KBM-7 (cell line): ENCODE data around the gene RHOF.

Experiments used
- DNase-seq: peaks from one replicate; pipeline ENCODE4 v3.0.0-alpha.2; 2015
- in situ Hi-C: fragments of 300-500 bp; cut with MboI; formaldehyde crosslinking; loops from 2 replicates; pipeline ENCODE4 v1.14.3; 2020; ENCODE audit warnings: low sequenced_read_pairs, low pct_unique_long_range_greater_than_20kb, mixed read lengths

Gene RHOF

DNA sequence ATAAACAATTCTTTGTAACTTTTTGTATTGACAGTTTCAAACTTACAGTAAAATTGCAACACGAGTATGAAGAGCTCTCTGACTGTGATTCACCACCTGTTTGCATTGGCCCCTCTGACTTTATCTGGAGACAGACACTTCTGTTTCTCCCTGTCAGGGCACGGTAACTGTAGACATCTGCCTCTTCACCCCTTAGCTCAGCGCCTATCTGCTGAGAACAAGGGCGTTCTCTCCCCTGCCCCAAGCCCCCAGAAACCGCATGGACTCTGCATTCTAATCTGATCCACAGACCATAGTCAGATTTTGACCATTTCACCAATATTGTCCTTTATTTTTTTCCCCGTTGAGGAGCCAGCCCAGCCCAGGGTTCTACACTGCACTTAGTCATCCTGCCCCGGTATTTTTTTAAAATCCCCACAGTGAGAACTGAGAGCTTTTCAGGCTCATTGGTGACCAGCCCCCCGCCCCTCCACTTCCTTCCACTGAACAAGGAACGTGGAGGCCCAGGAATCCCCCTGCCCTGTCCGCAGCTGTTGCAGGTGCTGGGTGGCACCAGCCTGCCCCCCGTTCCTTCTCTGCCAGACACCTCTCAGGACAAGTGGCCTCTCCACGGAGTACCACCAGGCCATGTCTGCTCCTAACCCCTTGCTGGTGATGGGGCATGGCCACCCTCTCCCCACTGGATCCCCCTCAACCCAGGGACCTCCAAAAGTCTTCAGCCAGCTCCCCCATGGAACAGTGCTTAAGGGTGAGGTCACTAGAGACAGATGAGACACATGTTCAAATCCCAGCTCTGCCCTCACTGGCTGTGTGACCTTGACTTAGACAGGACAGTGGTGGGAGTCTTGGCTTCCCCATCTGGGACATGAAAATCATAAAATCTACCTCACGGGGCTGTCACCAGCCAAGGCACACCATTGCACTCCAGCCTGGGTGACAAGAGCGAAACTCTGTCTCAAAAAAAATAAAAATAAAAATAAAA lies 11.2 kb downstream of the RHOF start:
- in situ Hi-C loops = no loop called here
- no peak for DNase-seq

DNA sequence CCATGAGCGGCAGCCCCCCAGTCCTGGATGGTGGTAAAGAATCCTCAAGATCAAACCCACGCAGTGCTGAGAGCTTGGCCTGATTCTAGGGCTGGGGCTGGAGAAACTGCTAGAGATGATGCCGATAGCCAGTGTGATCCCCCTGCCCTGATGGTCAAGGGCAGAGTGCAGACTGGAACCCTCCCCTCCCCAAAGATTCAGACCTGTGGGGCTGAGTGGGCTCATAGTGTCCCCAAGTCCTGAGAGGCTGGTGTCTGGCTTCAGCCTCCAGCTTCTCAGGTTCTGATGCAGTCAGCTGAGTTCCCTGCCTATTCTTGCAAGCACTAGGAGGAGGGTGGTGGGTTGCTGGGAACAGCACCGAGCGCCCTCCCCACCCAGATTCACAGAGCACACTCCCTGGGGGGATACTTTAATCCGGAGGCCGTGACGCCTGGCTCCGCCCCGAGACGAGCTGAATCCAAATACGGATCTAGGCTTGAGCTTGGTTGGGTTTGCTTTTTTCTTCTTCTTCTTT lies 11.9 kb downstream of the RHOF start:
- DNase-seq = no peak
- in situ Hi-C loops = no loop called here

DNA sequence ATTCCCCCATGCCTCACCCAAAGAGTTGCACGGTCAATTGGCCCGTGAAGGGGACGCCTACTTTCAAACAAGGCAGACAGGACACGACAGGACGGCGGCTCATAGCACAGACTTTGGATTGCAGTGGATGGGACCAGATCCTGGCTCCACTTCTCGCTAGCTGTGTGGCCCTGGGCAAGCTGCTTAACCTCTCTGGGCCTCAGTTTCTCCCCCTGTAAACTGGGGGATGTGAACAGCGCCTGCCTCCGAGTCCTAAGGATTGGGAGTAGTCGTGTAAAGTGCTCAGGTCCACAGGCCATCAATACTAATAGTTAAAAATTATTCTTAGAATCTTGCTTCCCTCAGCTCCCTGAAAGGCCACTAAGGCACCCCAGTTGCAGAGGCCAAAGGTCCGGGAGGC lies 13.1 kb downstream of the RHOF start:
- DNase-seq = no peak
- in situ Hi-C loops = no loop called here

DNA sequence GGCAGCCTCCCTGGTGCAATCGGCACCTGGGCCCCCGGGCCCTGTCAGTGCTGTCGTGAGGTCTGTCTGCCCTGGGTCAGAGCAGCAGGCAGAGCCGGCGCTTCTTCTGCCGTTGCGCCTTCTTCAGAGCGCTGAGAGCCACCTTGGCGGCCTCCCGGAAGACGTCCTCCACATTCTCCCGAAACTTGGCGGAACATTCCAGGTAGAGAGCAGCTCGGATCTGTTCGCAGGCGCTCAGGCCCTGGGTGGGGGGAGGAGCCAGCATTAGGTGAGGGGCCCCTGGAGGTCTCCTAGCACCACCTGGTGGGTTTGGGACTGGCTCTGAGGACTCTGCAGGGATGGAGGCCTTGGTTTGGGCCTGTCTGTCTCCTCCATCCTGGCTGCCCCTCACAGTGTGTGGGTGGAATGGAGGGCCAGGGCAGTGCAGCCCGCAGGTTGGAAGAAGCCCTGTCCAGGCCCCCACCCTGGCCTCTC lies 14.0 kb downstream of the RHOF start:
- DNase-seq = no peak
- in situ Hi-C loops = no loop called here

DNA sequence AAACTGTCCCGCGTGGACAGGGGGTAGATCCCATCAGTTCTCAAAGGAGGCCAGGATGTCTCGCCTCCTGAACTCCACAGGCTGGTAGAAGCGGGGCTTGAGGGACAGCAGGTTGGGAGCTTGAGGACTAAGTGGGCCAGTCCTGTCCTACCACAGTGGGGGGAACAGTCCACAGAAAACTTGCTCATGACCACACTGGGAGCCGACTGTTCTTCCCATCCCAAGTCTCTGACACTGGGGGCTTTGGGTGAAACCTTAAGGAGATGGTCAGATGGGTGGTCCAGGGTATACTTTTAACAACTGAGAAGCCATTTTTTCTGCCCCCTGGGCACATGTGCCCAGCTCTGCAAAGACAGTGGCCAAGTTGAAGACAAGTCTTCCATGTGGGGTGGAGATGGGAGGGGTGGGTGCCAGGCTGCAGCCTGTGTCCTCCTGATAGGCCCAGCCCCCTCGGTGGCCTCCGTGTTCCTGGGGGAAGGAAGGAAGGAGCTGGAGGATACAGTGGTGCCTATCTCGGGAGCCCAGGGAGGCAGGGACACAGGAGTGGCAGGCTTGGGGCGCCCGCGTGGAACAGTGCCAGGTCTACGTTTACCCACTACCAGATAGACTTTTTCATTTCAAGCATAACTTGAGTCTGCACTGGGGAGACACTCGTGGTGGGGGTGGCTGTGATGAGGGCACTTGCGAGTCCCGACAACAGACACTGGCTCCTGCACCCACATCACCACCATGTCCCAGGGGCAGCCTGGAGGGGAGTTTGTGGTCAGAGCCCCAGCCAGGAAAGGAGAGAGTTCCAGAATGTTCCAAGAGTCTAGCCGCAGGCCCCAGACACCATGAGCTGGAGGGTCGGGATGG lies 14.7 kb downstream of the RHOF start:
- DNase-seq = no peak
- in situ Hi-C loops = no loop called here

DNA sequence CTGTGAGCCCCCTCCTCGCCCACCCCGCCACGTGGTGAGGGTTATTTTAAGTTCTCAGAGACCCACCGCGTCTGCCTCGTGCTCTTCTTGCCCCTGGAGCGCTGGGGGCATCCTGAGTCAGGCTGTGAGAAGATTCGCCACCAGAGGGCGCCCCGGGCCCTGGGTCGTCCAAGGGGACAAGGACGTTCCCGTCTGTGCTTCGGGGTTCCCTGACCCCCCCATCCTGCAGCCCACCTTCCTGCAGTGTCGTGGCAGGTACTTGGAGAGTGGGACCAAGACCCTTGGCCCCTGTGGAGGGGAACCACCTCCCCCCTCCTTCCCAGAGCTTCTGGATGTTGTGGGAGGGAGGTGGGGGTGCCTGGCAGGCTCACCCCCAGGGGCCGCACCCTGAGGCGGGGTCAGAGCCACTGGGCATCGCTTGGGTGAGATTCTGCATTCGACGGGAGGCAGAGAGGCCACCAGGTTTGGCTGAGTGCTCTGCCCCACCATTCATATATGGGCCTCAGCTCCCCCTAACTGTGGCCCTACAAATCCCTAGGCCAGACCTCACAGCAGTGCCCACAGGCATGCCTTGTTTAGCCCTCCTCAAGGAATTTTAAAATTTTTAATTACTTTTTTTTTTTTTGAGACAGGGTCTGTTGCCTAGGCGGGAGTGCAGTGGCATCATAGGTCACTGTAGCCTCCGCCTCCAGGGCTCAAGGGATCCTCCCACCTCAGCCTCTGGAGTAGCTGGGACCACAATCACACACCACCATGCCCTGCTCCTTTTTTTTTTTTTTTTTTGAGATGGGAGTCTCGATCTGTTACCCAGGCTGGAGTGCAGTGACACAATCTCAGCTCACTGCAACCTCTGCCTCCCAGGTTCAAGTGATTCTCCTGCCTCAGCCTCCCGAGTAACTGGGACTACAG lies 17.0 kb downstream of the RHOF start:
- DNase-seq = peak; percentile 68
- in situ Hi-C loops = no loop called here

DNA sequence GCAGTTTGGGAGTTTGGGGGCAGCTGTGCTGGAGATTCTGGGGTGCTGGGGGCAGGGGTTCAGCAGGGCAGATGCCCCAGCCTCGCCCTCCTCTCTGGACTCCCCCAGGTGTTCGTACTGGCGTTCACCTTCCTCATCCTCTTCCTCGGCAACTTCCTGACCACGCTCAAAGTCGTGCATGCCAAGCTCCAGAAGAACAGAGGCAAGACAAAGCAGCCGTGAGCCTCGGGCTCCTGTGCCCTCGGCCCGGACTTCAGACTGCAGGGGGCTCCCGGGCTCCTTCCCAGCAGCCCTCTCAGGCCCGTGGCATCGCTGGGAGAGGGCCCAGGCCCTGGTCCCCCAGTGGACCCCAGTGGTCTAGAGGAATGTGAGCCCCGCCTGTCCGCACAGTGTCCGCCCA lies 18.0 kb downstream of the RHOF start:
- DNase-seq = no peak
- in situ Hi-C loops = no loop called here

DNA sequence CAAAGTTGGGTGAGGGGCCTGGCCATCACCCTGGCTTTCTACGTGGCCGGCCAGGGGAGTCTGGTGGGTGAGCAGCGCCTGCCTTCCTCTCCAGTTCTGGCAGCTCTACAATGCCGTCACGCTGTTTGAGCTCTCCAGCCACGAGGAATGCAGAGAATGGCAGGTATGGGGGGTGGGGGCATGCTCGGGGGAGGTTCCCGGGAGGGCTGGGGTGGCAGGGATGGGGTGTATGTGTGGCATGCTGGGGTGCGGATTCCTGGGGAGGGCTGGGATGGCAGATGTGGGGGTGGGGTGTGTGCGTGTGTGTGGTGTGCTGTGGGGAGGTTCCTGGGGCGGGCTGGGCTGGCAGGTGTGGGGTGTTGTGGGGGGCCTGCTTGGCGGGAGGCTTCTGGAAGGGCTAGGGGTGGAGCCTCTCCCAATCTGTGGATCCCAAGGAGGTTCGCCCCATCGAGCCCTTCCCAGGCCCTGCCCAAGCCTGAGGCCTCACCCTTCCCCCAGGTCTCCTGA lies 18.5 kb downstream of the RHOF start:
- in situ Hi-C loops = no loop called here
- no peak for DNase-seq

DNA sequence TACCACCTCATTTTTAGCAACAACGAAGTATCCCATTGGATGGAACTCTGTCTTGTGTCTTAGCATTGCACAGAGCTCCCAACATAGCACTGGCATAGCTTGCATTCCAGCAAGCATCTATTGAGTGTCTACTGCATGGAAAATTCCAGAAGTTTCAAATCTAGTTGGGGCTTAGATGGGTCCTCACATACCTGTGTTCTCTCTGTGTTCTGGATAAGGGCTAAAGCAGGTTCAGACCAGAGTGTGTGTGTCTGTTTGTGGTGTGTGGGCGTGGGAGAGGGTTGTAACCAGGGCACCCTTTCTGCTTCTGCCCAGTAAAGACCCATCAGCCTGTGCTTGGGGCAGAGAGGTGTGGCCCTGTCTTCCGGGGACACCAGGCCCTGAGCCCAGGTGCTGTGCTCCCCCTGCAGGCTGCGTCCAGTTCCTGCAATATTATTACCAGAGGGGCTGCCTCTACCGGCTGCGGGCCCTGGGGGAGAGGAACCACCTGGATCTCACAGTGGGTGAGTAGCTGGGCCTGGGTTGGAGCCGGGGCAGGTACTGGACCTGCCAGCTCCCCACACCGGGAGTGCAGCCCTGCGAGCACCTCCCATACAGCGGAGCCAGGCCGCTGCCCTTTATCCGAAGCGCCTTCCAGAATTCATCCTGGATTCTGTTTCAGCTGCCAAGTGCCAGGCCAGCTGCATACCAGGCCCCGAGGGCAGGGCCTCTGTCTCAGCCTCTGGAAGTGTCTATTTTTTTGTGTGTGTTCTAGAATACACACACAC lies 20.3 kb downstream of the RHOF start:
- in situ Hi-C loops = no loop called here
- peak; percentile 62 for DNase-seq

DNA sequence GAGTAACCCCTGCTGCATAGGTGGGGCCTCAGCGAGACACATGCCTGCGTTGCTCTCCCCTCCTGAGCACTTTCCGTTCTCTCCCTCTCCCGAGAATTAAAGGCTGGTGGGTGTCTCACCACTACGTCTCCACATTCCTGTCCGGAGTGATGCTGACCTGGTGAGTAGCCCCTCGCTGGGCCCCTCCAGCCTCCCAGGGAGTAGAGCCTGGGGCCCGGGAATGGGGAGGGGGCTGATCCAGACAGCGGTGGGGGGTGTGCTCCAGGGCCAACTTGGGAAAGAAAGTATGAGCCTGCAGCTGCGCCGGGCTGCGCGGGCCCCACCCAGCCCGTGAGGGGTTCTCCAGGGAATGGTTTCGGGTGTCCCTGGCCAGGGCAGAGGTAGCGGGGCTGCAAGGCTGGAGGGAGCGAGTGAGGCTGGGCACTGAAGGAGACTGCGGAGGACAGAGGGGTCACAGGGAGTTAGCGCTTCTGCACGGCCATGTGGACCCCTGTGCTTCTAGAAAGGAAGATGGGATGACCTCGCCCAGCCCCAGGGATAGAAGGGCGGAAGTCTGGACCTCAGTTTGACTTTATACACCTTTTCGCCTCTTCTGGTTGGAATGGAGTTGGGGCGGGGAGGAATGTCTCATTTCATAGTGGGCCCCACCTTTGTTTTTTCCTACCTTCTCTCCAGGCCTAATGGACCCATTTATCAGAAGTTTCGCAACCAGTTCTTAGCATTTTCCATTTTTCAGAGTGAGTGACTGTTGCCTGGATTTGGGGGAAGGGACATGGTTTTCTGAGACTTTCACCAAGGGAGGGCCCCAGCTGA lies 22.5 kb downstream of the RHOF start:
- DNase-seq = no peak
- in situ Hi-C loops = no loop called here

DNA sequence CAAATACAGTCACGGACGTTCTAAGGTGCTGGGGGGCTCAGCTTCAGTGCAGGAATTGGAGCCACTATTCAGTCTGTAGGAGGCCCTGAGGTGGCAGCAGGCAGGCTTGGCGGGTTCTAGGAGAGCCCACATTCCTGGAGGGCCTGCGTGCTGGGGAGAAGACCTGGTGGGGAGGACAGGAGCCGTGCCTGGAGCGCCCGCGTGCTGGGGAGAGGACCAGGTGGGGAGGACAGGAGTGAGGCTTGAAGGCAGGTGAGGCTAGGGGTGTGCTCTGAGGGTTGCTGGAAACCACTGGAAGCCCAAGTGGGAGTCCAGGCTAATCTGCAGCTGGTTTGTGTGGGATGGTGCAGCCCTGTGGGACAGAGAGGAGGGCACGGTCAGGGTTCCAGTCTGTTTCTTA lies 23.1 kb downstream of the RHOF start:
- in situ Hi-C loops = no loop called here
- DNase-seq = no peak

DNA sequence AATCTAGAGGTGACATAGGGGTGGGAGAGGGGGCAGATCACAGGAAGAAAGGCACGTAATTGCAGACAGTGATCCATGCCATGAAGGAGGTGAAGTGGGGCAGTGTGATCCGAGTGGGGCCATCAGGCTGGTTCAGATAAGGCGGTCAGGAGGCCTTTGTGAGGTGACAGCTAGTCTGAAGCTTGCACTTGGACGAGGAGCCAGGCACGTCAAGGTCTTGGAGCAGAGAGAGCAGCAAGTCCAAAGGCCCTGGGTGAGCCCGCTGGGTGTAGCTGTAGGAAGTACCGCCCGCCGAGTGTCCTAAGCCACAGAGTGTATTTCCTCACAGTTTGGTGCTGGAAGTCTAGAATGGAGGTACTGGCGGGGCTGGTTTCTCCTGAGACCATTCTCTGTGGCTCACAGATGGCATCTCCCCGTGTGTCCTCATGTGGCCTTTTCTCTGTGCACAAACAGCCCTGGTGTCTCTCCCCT lies 23.6 kb downstream of the RHOF start:
- DNase-seq = no peak
- in situ Hi-C loops = loop anchor here (10.0 kb wide), 1 partner anchor 55 kb away; the partner anchor contains the start of gene TMEM120B

DNA sequence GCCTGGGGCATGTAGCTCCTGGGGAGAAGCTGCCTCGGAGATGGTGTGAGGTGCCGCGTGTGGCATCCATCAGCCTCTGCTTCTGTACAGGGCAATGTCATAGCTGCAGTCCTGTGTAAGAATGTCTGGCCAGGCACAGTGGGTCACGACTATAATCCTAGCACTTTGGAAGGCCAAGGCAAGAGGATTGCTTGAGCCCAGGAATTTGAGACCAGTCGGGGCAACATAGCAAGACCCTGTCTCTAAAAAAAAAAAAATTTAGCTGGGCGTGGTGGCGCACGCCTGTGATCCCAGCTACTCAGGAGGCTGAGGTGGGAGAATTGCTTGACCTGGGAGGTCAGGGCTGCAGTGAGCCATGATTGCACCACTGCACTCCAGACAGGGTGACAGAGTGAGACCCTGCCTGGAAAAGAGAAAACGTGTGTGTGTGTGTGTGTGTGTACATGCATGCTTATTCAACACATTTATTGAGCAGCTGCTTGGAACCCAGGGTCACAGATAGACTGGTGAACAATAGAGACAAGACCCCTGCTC lies 24.1 kb downstream of the RHOF start:
- DNase-seq = no peak

DNA sequence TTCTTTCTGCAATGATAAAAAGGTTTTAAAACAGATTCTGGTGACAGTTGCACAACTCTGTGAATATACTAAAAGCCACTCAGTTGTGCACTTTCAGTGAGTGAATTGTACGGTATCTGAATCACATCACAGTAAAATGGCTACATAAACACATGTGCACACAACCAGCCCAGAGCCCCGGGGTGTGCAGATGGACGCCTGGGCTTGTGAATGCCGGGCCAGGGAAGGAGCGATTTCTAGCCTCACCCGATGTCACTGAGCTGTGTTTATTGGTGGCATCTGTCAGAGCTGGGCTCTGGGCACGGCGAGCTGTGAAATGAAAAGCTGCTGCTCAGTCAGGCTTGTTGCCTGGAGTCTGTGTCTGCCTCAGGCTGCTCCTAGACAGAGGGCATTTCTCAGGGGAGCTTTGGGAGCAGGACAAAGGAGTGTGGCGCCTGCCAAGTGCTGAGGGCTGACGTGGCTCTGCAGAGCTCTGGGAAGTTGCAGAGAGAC lies 25.9 kb downstream of the RHOF start:
- DNase-seq = no peak
- in situ Hi-C loops = loop anchor here (10.0 kb wide), 1 partner anchor 53 kb away; the partner anchor contains the start of gene TMEM120B

More for the DNA sequence above, 24.1 kb downstream of the RHOF start:
- in situ Hi-C loops = loop anchor here (10.0 kb wide), 1 partner anchor 55 kb away; the partner anchor contains the start of gene TMEM120B

DNA sequence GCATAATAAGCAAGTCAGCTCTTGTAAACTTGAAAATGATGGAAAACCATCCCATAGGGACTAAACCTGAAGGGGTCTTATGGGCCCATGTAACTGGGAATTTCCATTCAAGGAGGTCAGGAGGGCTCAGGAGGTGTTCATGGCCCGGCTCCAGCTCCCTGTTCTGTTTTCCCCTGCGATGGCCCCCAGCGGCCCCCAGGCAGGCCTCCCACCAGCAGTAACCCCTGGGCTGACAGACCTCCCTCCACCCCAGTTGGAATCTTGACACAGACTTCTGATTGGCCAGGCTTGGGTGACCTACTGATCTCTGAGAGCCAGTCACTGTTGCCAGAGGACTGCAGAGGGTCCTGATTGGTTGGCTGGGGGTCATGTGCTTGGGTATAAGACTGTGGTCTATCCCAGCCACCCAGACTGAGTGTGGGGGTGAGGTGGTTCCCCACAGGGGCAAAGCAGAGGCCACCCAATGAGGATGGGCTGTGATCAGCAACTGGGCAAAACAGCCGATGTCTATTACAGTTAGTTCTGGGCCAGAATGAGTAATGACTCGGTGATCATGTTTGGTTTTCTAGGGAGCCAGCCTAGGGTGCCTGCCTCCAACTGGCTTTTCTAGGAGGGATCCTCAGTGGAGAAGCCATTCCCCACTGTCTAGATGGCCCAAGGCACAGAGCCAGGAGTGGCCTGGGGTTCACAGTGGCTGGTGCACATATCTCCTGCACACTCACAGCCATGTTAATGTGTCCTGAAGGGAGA lies 27.0 kb downstream of the RHOF start:
- in situ Hi-C loops = loop anchor here (10.0 kb wide), 1 partner anchor 52 kb away; the partner anchor contains the start of gene TMEM120B
- no peak for DNase-seq

DNA sequence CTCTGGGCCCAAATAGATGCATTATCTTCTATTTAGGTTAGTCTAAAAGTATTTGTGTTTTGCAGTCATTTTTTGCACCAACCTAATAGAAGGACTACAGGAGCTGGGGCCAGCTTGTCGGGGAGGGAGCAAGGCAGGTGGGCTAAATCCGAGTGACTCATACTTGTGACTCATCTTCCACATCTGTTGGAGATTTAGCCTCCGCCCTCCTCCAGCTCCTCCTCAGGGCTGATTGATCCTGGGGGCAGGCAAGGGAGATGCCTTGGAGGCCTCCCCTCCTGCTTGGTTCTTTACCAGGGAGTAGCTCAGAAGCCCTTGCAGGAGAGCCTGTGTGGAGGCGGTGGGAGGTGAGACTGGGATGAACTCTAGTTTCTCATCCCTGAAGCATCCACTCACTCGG lies 27.9 kb downstream of the RHOF start:
- no peak for DNase-seq
- in situ Hi-C loops = loop anchor here (10.0 kb wide), 1 partner anchor 51 kb away; the partner anchor contains the start of gene TMEM120B
